ENCODE data around the gene SEMA3C. TPM values are rescaled to one million over a fixed set of nuclear protein-coding genes. Genes with fewer than 3 reads are reported as not detected.
A peak's percentile ranks its signal among the peaks of the same experiment; 100 is the strongest.

SEMA3C gene
- polyA plus RNA-seq, 1 donor from 2014 or later, result 386 TPM

DNA sequence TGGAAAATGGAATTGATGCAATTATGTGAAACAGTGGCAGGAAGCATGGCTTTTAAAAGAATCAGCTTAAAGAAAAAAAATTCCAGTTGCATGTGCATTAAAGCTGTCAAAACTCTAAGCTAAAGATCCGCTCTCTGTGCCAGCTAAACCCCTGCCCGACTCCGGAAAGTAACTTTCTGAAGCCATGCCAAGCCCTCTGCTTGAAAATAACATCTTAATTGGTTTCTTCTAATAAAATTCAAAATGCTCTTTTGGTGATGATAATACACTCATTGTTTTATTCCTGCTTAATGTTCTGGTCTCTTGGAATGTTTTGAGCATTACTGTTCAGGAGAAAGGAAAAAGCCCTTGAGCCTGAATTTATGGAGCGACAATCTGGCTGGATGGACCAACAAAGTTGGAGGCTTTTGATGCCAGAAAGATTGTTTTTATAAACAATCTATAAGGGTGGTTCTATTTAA is 11.7 kb downstream of the SEMA3C start:
- H3K9me3 ChIP-seq (ENCODE audit: low read length), result no peaks in the 10 kb centered on the region
- H3K4me2 ChIP-seq (ENCODE audit: low read length), result peak overlapping the region; percentile 62
- no peaks in the 10 kb centered on the region for H3F3A ChIP-seq (ENCODE audit: insufficient read depth, low read length, poor library complexity, severe bottlenecking)
- peak overlapping the region; percentile 47 for H3K27ac ChIP-seq (ENCODE audit: low read length)
- H3K27me3 ChIP-seq (ENCODE audit: insufficient read depth, low read depth, low read length), result no peaks in the 10 kb centered on the region
- no peak overlapping the region for H3K9ac ChIP-seq (ENCODE audit: low read length)
- no peaks in the 10 kb centered on the region for H4K20me1 ChIP-seq (ENCODE audit: insufficient read depth)
- H3K4me3 ChIP-seq (ENCODE audit: low read length), result peak overlapping the region; percentile 28
- H3K36me3 ChIP-seq (ENCODE audit: insufficient read depth, low read length), result peaks cover 5% of the 10 kb centered on the region
- H2AFZ ChIP-seq (ENCODE audit: low read depth, low read length), result no peak overlapping the region
- peaks cover 62% of the 10 kb centered on the region for H3K79me2 ChIP-seq (replicated peaks; ENCODE audit: insufficient read depth, low read length)
- no peak for TF ChIP-seq MXI1 (conservative IDR thresholded peaks at IDR 0.05; ENCODE audit: poor library complexity, severe bottlenecking)
- TF ChIP-seq EZH2 (IDR thresholded peaks at IDR 0.05; ENCODE audit: borderline replicate concordance, insufficient read depth, low read length, poor library complexity, severe bottlenecking), result no peak
- TF ChIP-seq, protein P1, sequence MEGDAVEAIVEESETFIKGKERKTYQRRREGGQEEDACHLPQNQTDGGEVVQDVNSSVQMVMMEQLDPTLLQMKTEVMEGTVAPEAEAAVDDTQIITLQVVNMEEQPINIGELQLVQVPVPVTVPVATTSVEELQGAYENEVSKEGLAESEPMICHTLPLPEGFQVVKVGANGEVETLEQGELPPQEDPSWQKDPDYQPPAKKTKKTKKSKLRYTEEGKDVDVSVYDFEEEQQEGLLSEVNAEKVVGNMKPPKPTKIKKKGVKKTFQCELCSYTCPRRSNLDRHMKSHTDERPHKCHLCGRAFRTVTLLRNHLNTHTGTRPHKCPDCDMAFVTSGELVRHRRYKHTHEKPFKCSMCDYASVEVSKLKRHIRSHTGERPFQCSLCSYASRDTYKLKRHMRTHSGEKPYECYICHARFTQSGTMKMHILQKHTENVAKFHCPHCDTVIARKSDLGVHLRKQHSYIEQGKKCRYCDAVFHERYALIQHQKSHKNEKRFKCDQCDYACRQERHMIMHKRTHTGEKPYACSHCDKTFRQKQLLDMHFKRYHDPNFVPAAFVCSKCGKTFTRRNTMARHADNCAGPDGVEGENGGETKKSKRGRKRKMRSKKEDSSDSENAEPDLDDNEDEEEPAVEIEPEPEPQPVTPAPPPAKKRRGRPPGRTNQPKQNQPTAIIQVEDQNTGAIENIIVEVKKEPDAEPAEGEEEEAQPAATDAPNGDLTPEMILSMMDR (IDR thresholded peaks at IDR 0.05; ENCODE audit: poor library complexity, severe bottlenecking), result no peak
- no peak for TF ChIP-seq SMC3 (conservative IDR thresholded peaks at IDR 0.05; ENCODE audit: poor library complexity)
- TF ChIP-seq RAD21 (conservative IDR thresholded peaks at IDR 0.05), result no peak
- TF ChIP-seq TAF1 (IDR thresholded peaks at IDR 0.05; ENCODE audit: low read depth), result no peak
- TF ChIP-seq POLR2AphosphoS5 (IDR thresholded peaks at IDR 0.05), result no peak
- no peak for TF ChIP-seq EP300 (conservative IDR thresholded peaks at IDR 0.05; ENCODE audit: poor library complexity, severe bottlenecking)
- TF ChIP-seq, protein P2, sequence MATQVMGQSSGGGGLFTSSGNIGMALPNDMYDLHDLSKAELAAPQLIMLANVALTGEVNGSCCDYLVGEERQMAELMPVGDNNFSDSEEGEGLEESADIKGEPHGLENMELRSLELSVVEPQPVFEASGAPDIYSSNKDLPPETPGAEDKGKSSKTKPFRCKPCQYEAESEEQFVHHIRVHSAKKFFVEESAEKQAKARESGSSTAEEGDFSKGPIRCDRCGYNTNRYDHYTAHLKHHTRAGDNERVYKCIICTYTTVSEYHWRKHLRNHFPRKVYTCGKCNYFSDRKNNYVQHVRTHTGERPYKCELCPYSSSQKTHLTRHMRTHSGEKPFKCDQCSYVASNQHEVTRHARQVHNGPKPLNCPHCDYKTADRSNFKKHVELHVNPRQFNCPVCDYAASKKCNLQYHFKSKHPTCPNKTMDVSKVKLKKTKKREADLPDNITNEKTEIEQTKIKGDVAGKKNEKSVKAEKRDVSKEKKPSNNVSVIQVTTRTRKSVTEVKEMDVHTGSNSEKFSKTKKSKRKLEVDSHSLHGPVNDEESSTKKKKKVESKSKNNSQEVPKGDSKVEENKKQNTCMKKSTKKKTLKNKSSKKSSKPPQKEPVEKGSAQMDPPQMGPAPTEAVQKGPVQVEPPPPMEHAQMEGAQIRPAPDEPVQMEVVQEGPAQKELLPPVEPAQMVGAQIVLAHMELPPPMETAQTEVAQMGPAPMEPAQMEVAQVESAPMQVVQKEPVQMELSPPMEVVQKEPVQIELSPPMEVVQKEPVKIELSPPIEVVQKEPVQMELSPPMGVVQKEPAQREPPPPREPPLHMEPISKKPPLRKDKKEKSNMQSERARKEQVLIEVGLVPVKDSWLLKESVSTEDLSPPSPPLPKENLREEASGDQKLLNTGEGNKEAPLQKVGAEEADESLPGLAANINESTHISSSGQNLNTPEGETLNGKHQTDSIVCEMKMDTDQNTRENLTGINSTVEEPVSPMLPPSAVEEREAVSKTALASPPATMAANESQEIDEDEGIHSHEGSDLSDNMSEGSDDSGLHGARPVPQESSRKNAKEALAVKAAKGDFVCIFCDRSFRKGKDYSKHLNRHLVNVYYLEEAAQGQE (IDR thresholded peaks at IDR 0.05; ENCODE audit: borderline replicate concordance), result no peak
- no peaks in the 10 kb centered on the region for H3K9me2 ChIP-seq (ENCODE audit: insufficient read depth, low read length)

DNA sequence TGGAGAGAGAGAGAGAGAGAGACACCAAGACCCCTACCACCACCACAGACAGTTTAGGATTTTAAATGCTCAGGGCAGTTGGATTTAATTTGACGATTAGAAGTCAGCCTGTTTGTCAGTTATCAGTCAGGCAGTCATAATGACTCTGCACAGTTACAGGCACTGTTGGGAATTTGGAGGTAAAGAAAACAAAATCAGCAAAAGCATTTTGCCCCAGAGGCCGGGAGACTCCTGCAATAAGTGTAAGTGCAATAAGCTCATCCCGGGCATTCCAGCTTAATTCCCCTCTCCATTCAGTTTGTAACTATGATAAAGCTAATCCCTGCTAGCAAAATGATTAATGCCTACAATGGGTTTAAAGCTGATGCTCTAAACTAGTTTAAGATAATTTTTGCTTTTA is 13.5 kb downstream of the SEMA3C start:
- peak overlapping the region; percentile 47 for H3K27ac ChIP-seq (ENCODE audit: low read length)
- peaks cover 52% of the 10 kb centered on the region for H3K79me2 ChIP-seq (replicated peaks; ENCODE audit: insufficient read depth, low read length)
- H3K9ac ChIP-seq (ENCODE audit: low read length), result no peak overlapping the region
- H3K36me3 ChIP-seq (ENCODE audit: insufficient read depth, low read length), result peaks cover 5% of the 10 kb centered on the region
- H3K27me3 ChIP-seq (ENCODE audit: insufficient read depth, low read depth, low read length), result no peaks in the 10 kb centered on the region
- no peaks in the 10 kb centered on the region for H4K20me1 ChIP-seq (ENCODE audit: insufficient read depth)
- no peak for TF ChIP-seq POLR2AphosphoS5 (IDR thresholded peaks at IDR 0.05)
- H3K4me3 ChIP-seq (ENCODE audit: low read length), result peak overlapping the region; percentile 14
- H3K9me2 ChIP-seq (ENCODE audit: insufficient read depth, low read length), result no peaks in the 10 kb centered on the region
- no peak overlapping the region for H2AFZ ChIP-seq (ENCODE audit: low read depth, low read length)
- H3F3A ChIP-seq (ENCODE audit: insufficient read depth, low read length, poor library complexity, severe bottlenecking), result no peaks in the 10 kb centered on the region
- no peaks in the 10 kb centered on the region for H3K9me3 ChIP-seq (ENCODE audit: low read length)
- no peak overlapping the region for H3K4me2 ChIP-seq (ENCODE audit: low read length)

Measured in neural cell (in vitro differentiated cells).